HG03442 (cell line): ENCODE data around the gene ZC3H15.
"Not testable (repeated sequence)": the region's sequence is repeated elsewhere in the genome, so short reads cannot be mapped to it uniquely, and the experiment has no call there.

Experiments used
- ATAC-seq: cut with Tn5 transposase; IDR thresholded peaks from one replicate; pipeline ENCODE4 v1.9.1; 2021; ENCODE audit warnings: mild to moderate bottlenecking, moderate library complexity; ENCODE audit not compliant: unreplicated experiment

The ZC3H15 gene

GRCh38 chr2:186493564-186494085, 7.6 kb downstream of the ZC3H15 start:
- no peak for ATAC-seq

GRCh38 chr2:186496401-186496800, 10.3 kb downstream of the ZC3H15 start:
- no peak for ATAC-seq

- no peak for ATAC-seq
Observed at GRCh38 chr2:186497928-186498327, 11.9 kb downstream of the ZC3H15 start.

GRCh38 chr2:186498834-186499233, 12.8 kb downstream of the ZC3H15 start:
- no peak for ATAC-seq

- peak; percentile 58 for ATAC-seq
Observed at GRCh38 chr2:186503827-186504606, 18.0 kb downstream of the ZC3H15 start.

- ATAC-seq = no peak
Observed at GRCh38 chr2:186508263-186508662, 22.2 kb downstream of the ZC3H15 start.

GRCh38 chr2:186515376-186515775, 29.3 kb downstream of the ZC3H15 start:
- ATAC-seq = no peak

GRCh38 chr2:186516396-186516795, 30.3 kb downstream of the ZC3H15 start:
- no peak for ATAC-seq

- ATAC-seq = no peak
Observed at GRCh38 chr2:186517090-186517489, 31.0 kb downstream of the ZC3H15 start.

GRCh38 chr2:186518291-186518690, 32.2 kb downstream of the ZC3H15 start:
- no peak for ATAC-seq

- no peak for ATAC-seq
Observed at GRCh38 chr2:186518945-186519344, 32.9 kb downstream of the ZC3H15 start.

GRCh38 chr2:186521570-186522153, 35.6 kb downstream of the ZC3H15 start:
- not testable (repeated sequence) for ATAC-seq

GRCh38 chr2:186522450-186522849, 36.4 kb downstream of the ZC3H15 start:
- ATAC-seq = no peak

- ATAC-seq = no peak
Observed at GRCh38 chr2:186523791-186524190, 37.7 kb downstream of the ZC3H15 start.

- ATAC-seq = no peak
Observed at GRCh38 chr2:186526281-186526680, 40.2 kb downstream of the ZC3H15 start.

GRCh38 chr2:186530314-186530713, 44.3 kb downstream of the ZC3H15 start:
- ATAC-seq = no peak

GRCh38 chr2:186531257-186531775, 45.3 kb downstream of the ZC3H15 start:
- ATAC-seq = no peak

- no peak for ATAC-seq
Observed at GRCh38 chr2:186532891-186533290, 46.8 kb downstream of the ZC3H15 start.

- ATAC-seq = no peak
Observed at GRCh38 chr2:186533717-186534116, 47.7 kb downstream of the ZC3H15 start.

- no peak for ATAC-seq
Observed at GRCh38 chr2:186534406-186534805, 48.3 kb downstream of the ZC3H15 start.

GRCh38 chr2:186535861-186536260, 49.8 kb downstream of the ZC3H15 start:
- no peak for ATAC-seq

- no peak for ATAC-seq
Observed at GRCh38 chr2:186537019-186537418, 51.0 kb downstream of the ZC3H15 start.
